ENCODE data around the gene DDX24. TPM values are rescaled to one million over a fixed set of nuclear protein-coding genes. Genes with fewer than 3 reads are reported as not detected.

The DDX24 gene
- polyA plus RNA-seq, 1 donor (not counting 4 experiments of a cell fraction or from before 2014, with no cell fraction given) = 171 TPM

DNA sequence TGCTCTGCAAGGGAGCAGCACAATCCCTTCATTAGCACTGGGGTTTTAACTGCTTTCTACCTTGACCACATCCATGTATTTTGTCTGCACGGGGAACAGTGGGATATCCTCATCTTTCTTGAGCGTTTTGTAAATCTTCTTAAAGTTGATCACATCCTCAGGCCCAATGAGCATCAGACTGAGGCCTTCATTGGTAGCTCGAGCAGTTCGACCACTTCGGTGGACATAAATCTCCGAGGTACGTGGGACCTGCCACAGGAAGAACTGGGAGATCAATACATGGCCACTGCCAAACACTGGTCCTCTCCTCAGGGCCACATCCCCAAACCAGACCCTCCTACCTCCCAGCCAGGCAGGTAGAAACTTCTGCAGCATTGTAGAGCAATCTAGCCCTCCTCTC lies 26.1 kb downstream of the DDX24 start:
- Histone ChIP-seq H3K4me1 (ENCODE audit: control insufficient read depth, extremely low read depth, insufficient read depth, low read length) (no peaks in the 10 kb centered on the region), H3K27ac (ENCODE audit: control insufficient read depth, insufficient read depth, low read length) (no peak overlapping the region), H2AFZ (ENCODE audit: control insufficient read depth, low read length) (no peak overlapping the region), H3K4me2 (ENCODE audit: control insufficient read depth, extremely low read depth, insufficient read depth, low read depth, low read length) (no peak overlapping the region), H3K9me3 (ENCODE audit: control insufficient read depth, low read depth, low read length) (no peaks in the 10 kb centered on the region), H3K27me3 (ENCODE audit: control insufficient read depth, extremely low read depth, insufficient read depth, low read length) (no peaks in the 10 kb centered on the region), H3K79me2 (ENCODE audit: control insufficient read depth, insufficient read depth, low read length) (peaks cover 2% of the 10 kb centered on the region), H3K36me3 (ENCODE audit: control insufficient read depth in 2 of 2, extremely low read depth in 1 of 2, insufficient read depth in 2 of 2, low read length in 2 of 2) (peaks cover 38 to 61% of the 10 kb centered on the region in 2 experiments), H3K4me3 (ENCODE audit: control insufficient read depth in 2 of 3, extremely low read depth in 1 of 3, insufficient read depth in 2 of 3, low read depth in 1 of 3, low read length in 3 of 3) (no peak overlapping the region), H3K9ac (ENCODE audit: control insufficient read depth, extremely low read depth, insufficient read depth, low read length) (no peak overlapping the region), H4K20me1 (ENCODE audit: control insufficient read depth, extremely low read depth, insufficient read depth, low read length) (no peaks in the 10 kb centered on the region), H3K9me1 (ENCODE audit: control insufficient read depth, extremely low read depth, insufficient read depth, low read length) (no peaks in the 10 kb centered on the region)
- FAIRE-seq = no peak
- dilution Hi-C loops (cut with MboI; ENCODE audit: extremely low pct_ligation_motif_present, low sequenced_read_pairs) = no loop called here
- DNase-seq (ENCODE audit: low read depth, low spot score) = no peak
- TF ChIP-seq, protein P1, sequence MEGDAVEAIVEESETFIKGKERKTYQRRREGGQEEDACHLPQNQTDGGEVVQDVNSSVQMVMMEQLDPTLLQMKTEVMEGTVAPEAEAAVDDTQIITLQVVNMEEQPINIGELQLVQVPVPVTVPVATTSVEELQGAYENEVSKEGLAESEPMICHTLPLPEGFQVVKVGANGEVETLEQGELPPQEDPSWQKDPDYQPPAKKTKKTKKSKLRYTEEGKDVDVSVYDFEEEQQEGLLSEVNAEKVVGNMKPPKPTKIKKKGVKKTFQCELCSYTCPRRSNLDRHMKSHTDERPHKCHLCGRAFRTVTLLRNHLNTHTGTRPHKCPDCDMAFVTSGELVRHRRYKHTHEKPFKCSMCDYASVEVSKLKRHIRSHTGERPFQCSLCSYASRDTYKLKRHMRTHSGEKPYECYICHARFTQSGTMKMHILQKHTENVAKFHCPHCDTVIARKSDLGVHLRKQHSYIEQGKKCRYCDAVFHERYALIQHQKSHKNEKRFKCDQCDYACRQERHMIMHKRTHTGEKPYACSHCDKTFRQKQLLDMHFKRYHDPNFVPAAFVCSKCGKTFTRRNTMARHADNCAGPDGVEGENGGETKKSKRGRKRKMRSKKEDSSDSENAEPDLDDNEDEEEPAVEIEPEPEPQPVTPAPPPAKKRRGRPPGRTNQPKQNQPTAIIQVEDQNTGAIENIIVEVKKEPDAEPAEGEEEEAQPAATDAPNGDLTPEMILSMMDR (optimal IDR thresholded peaks at IDR 0.05 in 1 of 3, IDR thresholded peaks at IDR 0.05 in 1 of 3, conservative IDR thresholded peaks at IDR 0.05 in 1 of 3; ENCODE audit: extremely low read depth in 1 of 3, insufficient read depth in 2 of 3, low read length in 3 of 3) = no peak
- no peak for TF ChIP-seq EZH2 (IDR thresholded peaks at IDR 0.05; ENCODE audit: low read length)

DNA sequence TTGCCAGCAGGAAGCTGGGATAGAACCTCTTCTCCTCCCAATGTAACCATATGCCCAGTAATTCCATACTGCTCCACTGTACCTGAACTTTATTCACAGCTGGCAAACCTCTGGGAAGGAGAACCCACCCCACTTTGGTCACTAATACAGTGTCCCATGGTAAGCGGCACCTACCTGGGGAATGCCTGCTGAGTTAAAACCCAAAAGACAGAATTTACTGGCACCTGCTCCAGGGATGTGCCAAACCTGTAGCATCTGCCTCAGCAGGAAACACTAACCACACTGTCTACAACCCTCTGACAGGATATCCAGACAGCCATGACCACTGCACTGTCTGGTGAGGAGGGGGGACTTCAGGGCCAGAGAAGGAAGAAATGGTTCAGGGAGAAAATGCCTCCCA lies 26.6 kb downstream of the DDX24 start:
- Histone ChIP-seq H3K9me1 (ENCODE audit: control insufficient read depth, extremely low read depth, insufficient read depth, low read length) (no peaks in the 10 kb centered on the region), H3K27ac (ENCODE audit: control insufficient read depth, insufficient read depth, low read length) (no peak overlapping the region), H3K36me3 (ENCODE audit: control insufficient read depth in 2 of 2, extremely low read depth in 1 of 2, insufficient read depth in 2 of 2, low read length in 2 of 2) (peaks cover 36 to 58% of the 10 kb centered on the region in 2 experiments), H3K79me2 (ENCODE audit: control insufficient read depth, insufficient read depth, low read length) (peaks cover 2% of the 10 kb centered on the region), H3K27me3 (ENCODE audit: control insufficient read depth, extremely low read depth, insufficient read depth, low read length) (no peaks in the 10 kb centered on the region), H4K20me1 (ENCODE audit: control insufficient read depth, extremely low read depth, insufficient read depth, low read length) (no peaks in the 10 kb centered on the region), H3K9me3 (ENCODE audit: control insufficient read depth, low read depth, low read length) (no peaks in the 10 kb centered on the region), H3K9ac (ENCODE audit: control insufficient read depth, extremely low read depth, insufficient read depth, low read length) (no peak overlapping the region), H2AFZ (ENCODE audit: control insufficient read depth, low read length) (no peak overlapping the region), H3K4me1 (ENCODE audit: control insufficient read depth, extremely low read depth, insufficient read depth, low read length) (no peaks in the 10 kb centered on the region), H3K4me3 (ENCODE audit: control insufficient read depth in 2 of 3, extremely low read depth in 1 of 3, insufficient read depth in 2 of 3, low read depth in 1 of 3, low read length in 3 of 3) (no peak overlapping the region), H3K4me2 (ENCODE audit: control insufficient read depth, extremely low read depth, insufficient read depth, low read depth, low read length) (no peak overlapping the region)
- dilution Hi-C loops (cut with MboI; ENCODE audit: extremely low pct_ligation_motif_present, low sequenced_read_pairs) = no loop called here
- DNase-seq (ENCODE audit: low read depth, low spot score) (no peak), FAIRE-seq (no peak)
- TF ChIP-seq, protein P1 (optimal IDR thresholded peaks at IDR 0.05 in 1 of 3, IDR thresholded peaks at IDR 0.05 in 1 of 3, conservative IDR thresholded peaks at IDR 0.05 in 1 of 3; ENCODE audit: extremely low read depth in 1 of 3, insufficient read depth in 2 of 3, low read length in 3 of 3) = no peak
- no peak for TF ChIP-seq EZH2 (IDR thresholded peaks at IDR 0.05; ENCODE audit: low read length)

All from keratinocyte (primary cell).